ENCODE measurements around the gene PDZD2. TPM values are rescaled to one million over a fixed set of nuclear protein-coding genes. Genes with fewer than 3 reads are reported as not detected.

Gene PDZD2
- polyA plus RNA-seq, 1 donor from 2014 or later, result 3.1 TPM

DNA sequence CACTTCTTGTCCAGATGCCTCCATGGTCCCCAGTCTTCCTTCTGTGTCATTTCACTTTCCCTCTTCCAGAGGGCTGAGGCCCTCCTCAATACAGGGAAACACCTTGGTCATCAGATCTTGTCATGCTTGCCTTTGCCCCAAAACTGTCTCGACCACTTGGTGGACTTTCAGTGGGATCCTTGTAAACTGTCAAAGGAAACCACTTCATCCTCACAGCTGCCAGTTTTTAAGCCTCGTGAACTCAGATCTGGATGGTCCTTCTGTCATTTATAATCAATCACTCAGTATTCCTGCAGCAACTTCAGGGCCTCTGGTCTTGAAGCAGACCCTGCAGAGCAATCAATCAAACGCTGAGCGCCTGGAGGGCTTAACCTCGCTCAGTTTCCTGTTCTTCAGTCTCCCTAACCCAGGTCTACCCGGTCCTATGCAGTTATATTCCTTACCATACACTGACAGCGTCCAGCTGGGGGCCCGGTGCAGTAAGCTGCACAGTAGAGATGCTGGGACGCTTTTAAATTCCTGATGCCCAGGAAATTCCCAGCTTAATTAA is 460.6 kb downstream of the PDZD2 start:
- Histone ChIP-seq H3K9ac (ENCODE audit: low read length) (no peak overlapping the region), H3K4me2 (ENCODE audit: low read length) (no peak overlapping the region), H3K79me2 (replicated peaks; ENCODE audit: insufficient read depth, low read length) (no peaks in the 10 kb centered on the region), H3K27me3 (ENCODE audit: insufficient read depth, low read depth, low read length) (no peaks in the 10 kb centered on the region), H4K20me1 (ENCODE audit: insufficient read depth) (no peaks in the 10 kb centered on the region), H3K27ac (ENCODE audit: low read length) (no peak overlapping the region), H3K9me2 (ENCODE audit: insufficient read depth, low read length) (no peaks in the 10 kb centered on the region), H3K9me3 (ENCODE audit: low read length) (no peaks in the 10 kb centered on the region), H3K4me3 (ENCODE audit: low read length) (no peak overlapping the region), H3K36me3 (ENCODE audit: insufficient read depth, low read length) (peaks cover 13% of the 10 kb centered on the region), H3F3A (ENCODE audit: insufficient read depth, low read length, poor library complexity, severe bottlenecking) (no peaks in the 10 kb centered on the region), H2AFZ (ENCODE audit: low read depth, low read length) (no peak overlapping the region)
- TF ChIP-seq, protein P1, sequence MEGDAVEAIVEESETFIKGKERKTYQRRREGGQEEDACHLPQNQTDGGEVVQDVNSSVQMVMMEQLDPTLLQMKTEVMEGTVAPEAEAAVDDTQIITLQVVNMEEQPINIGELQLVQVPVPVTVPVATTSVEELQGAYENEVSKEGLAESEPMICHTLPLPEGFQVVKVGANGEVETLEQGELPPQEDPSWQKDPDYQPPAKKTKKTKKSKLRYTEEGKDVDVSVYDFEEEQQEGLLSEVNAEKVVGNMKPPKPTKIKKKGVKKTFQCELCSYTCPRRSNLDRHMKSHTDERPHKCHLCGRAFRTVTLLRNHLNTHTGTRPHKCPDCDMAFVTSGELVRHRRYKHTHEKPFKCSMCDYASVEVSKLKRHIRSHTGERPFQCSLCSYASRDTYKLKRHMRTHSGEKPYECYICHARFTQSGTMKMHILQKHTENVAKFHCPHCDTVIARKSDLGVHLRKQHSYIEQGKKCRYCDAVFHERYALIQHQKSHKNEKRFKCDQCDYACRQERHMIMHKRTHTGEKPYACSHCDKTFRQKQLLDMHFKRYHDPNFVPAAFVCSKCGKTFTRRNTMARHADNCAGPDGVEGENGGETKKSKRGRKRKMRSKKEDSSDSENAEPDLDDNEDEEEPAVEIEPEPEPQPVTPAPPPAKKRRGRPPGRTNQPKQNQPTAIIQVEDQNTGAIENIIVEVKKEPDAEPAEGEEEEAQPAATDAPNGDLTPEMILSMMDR (IDR thresholded peaks at IDR 0.05; ENCODE audit: poor library complexity, severe bottlenecking), result no peak
- TF ChIP-seq POLR2AphosphoS5 (IDR thresholded peaks at IDR 0.05), result no peak
- no peak for TF ChIP-seq MXI1 (conservative IDR thresholded peaks at IDR 0.05; ENCODE audit: poor library complexity, severe bottlenecking)
- TF ChIP-seq, protein P2, sequence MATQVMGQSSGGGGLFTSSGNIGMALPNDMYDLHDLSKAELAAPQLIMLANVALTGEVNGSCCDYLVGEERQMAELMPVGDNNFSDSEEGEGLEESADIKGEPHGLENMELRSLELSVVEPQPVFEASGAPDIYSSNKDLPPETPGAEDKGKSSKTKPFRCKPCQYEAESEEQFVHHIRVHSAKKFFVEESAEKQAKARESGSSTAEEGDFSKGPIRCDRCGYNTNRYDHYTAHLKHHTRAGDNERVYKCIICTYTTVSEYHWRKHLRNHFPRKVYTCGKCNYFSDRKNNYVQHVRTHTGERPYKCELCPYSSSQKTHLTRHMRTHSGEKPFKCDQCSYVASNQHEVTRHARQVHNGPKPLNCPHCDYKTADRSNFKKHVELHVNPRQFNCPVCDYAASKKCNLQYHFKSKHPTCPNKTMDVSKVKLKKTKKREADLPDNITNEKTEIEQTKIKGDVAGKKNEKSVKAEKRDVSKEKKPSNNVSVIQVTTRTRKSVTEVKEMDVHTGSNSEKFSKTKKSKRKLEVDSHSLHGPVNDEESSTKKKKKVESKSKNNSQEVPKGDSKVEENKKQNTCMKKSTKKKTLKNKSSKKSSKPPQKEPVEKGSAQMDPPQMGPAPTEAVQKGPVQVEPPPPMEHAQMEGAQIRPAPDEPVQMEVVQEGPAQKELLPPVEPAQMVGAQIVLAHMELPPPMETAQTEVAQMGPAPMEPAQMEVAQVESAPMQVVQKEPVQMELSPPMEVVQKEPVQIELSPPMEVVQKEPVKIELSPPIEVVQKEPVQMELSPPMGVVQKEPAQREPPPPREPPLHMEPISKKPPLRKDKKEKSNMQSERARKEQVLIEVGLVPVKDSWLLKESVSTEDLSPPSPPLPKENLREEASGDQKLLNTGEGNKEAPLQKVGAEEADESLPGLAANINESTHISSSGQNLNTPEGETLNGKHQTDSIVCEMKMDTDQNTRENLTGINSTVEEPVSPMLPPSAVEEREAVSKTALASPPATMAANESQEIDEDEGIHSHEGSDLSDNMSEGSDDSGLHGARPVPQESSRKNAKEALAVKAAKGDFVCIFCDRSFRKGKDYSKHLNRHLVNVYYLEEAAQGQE (IDR thresholded peaks at IDR 0.05; ENCODE audit: borderline replicate concordance), result no peak
- no peak for TF ChIP-seq TAF1 (IDR thresholded peaks at IDR 0.05; ENCODE audit: low read depth)
- no peak for TF ChIP-seq EZH2 (IDR thresholded peaks at IDR 0.05; ENCODE audit: borderline replicate concordance, insufficient read depth, low read length, poor library complexity, severe bottlenecking)

DNA sequence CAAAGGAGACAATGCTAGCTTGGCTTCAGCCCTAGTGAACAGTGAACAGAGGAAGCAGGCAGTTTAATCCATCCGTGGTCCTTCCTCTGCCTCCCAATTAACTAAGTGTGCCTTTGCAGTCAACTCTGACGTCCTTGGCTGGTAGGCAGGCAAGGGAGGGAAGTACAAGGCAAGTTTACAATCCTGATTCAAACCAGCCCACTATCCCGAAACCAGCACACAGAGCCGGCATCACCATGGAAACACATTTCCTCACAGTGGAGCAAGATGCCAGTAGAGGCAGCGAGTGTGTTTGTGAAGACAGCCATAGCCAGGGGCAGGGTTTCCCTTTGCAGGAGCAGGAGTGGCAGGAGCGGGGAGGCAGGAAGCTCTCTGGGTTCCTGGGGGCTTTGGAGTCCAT is 461.3 kb downstream of the PDZD2 start:
- Histone ChIP-seq H3K9me3 (ENCODE audit: low read length) (no peaks in the 10 kb centered on the region), H2AFZ (ENCODE audit: low read depth, low read length) (no peak overlapping the region), H3K27ac (ENCODE audit: low read length) (no peak overlapping the region), H3F3A (ENCODE audit: insufficient read depth, low read length, poor library complexity, severe bottlenecking) (no peaks in the 10 kb centered on the region), H3K9ac (ENCODE audit: low read length) (no peak overlapping the region), H3K4me2 (ENCODE audit: low read length) (no peak overlapping the region), H3K79me2 (replicated peaks; ENCODE audit: insufficient read depth, low read length) (no peaks in the 10 kb centered on the region), H3K9me2 (ENCODE audit: insufficient read depth, low read length) (no peaks in the 10 kb centered on the region), H3K36me3 (ENCODE audit: insufficient read depth, low read length) (peaks cover 13% of the 10 kb centered on the region), H4K20me1 (ENCODE audit: insufficient read depth) (no peaks in the 10 kb centered on the region), H3K27me3 (ENCODE audit: insufficient read depth, low read depth, low read length) (no peaks in the 10 kb centered on the region), H3K4me3 (ENCODE audit: low read length) (no peak overlapping the region)
- TF ChIP-seq RAD21 (conservative IDR thresholded peaks at IDR 0.05) (no peak), EP300 (conservative IDR thresholded peaks at IDR 0.05; ENCODE audit: poor library complexity, severe bottlenecking) (no peak), TAF1 (IDR thresholded peaks at IDR 0.05; ENCODE audit: low read depth) (no peak), SMC3 (conservative IDR thresholded peaks at IDR 0.05; ENCODE audit: poor library complexity) (no peak), EZH2 (IDR thresholded peaks at IDR 0.05; ENCODE audit: borderline replicate concordance, insufficient read depth, low read length, poor library complexity, severe bottlenecking) (no peak), MXI1 (conservative IDR thresholded peaks at IDR 0.05; ENCODE audit: poor library complexity, severe bottlenecking) (no peak), POLR2AphosphoS5 (IDR thresholded peaks at IDR 0.05) (no peak)
- TF ChIP-seq, protein P2 (IDR thresholded peaks at IDR 0.05; ENCODE audit: borderline replicate concordance), result no peak
- TF ChIP-seq, protein P1 (IDR thresholded peaks at IDR 0.05; ENCODE audit: poor library complexity, severe bottlenecking), result no peak
